GM19452 (cell line): ENCODE data around the gene TSC22D3.
"Not testable (repeated sequence)": the region's sequence is repeated elsewhere in the genome, so short reads cannot be mapped to it uniquely, and the experiment has no call there.

Source experiments
- ATAC-seq: cut with Tn5 transposase; IDR thresholded peaks from one replicate; pipeline ENCODE4 v1.9.1; 2021; ENCODE audit not compliant: unreplicated experiment

TSC22D3 gene

GRCh38 chrX:107712231-107713202 is 63.1 kb downstream of the TSC22D3 start:
- ATAC-seq: no peak

GRCh38 chrX:107711521-107712181 is 63.9 kb downstream of the TSC22D3 start:
- ATAC-seq: no peak

GRCh38 chrX:107710617-107711391 is 64.8 kb downstream of the TSC22D3 start:
- ATAC-seq: peak; percentile 88

- peak; percentile 49 for ATAC-seq
These were observed 66.3 kb downstream of the TSC22D3 start for GRCh38 chrX:107709266-107709806.

GRCh38 chrX:107708762-107709161 is 66.8 kb downstream of the TSC22D3 start:
- ATAC-seq: no peak

GRCh38 chrX:107707866-107708265 is 67.7 kb downstream of the TSC22D3 start:
- ATAC-seq: no peak

- ATAC-seq: no peak
These were observed 69.3 kb downstream of the TSC22D3 start for GRCh38 chrX:107706309-107706708.

- ATAC-seq: no peak
These were observed 71.0 kb downstream of the TSC22D3 start for GRCh38 chrX:107704587-107704986.

- no peak for ATAC-seq
These were observed 71.4 kb downstream of the TSC22D3 start for GRCh38 chrX:107704181-107704580.

- ATAC-seq: peak; percentile 83
These were observed 74.0 kb downstream of the TSC22D3 start for GRCh38 chrX:107701493-107702121.

- ATAC-seq: no peak
These were observed 74.8 kb downstream of the TSC22D3 start for GRCh38 chrX:107700790-107701189.

GRCh38 chrX:107700317-107700774 is 75.2 kb downstream of the TSC22D3 start:
- no peak for ATAC-seq

GRCh38 chrX:107699616-107700015 is 76.0 kb downstream of the TSC22D3 start:
- ATAC-seq: no peak

- no peak for ATAC-seq
These were observed 84.6 kb downstream of the TSC22D3 start for GRCh38 chrX:107691024-107691448.

GRCh38 chrX:107687445-107687844 is 88.1 kb downstream of the TSC22D3 start:
- ATAC-seq: no peak

GRCh38 chrX:107686792-107687191 is 88.8 kb downstream of the TSC22D3 start:
- no peak for ATAC-seq

GRCh38 chrX:107686026-107686425 is 89.6 kb downstream of the TSC22D3 start:
- no peak for ATAC-seq

- not testable (repeated sequence) for ATAC-seq
These were observed 90.0 kb downstream of the TSC22D3 start for GRCh38 chrX:107685586-107685985.

- peak; percentile 87 for ATAC-seq
These were observed 90.6 kb downstream of the TSC22D3 start for GRCh38 chrX:107684956-107685385.

- no peak for ATAC-seq
These were observed 91.7 kb downstream of the TSC22D3 start for GRCh38 chrX:107683931-107684330.
